ENCODE results near the gene CSPG4. TPM values are rescaled to one million over a fixed set of nuclear protein-coding genes. Genes with fewer than 3 reads are reported as not detected.
"Not testable (repeated sequence)": the region's sequence is repeated elsewhere in the genome, so short reads cannot be mapped to it uniquely, and the experiment has no call there.

The CSPG4 gene
- total RNA-seq, 1 donor from 2014 or later = 7.8 TPM

DNA sequence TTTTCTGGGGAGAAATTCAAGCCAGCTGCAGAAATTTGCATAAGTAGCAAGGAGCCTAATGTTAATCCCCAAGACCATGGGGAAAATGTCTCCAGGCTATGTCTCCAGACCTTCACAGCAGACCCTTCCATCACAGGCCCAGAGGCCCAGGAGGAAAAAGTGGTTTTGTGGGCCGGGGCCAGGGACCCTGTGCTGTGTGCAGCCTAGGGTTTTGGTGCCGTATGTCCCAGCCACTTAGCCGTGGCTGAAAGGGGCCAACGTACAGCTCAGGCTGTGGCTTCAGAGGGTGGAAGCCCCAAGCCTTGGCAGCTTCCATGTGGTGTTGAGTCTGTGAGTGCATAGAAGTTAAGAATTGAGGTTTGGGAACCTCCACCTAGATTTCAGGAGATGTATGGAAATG is 29.7 kb upstream of the CSPG4 start:
- intact Hi-C loops (cut with DNase I); ATAC-seq; DNase-seq (ENCODE audit: missing footprints): not testable (repeated sequence)

DNA sequence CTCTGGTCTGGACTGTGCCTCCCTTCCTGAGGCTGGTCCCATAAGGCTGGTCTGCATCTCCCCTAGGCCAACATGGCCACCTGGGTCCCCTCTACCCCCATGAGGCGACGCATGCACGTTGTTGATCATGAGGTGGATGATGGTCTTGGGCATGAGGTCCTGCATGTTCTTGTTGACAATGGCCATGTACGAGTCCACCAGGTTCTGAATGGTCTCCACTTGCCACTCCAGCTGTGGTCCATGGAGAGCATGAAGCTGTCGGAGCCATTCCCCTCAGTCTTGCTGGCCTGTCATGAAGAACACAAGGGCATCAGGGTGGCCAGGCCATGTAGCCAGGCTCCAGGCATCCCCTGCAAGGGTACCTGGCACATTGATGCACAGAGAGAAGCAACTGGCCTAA is 27.1 kb upstream of the CSPG4 start:
- intact Hi-C loops (cut with DNase I) = no loop called here
- ATAC-seq = no peak
- DNase-seq (ENCODE audit: missing footprints) = no peak

DNA sequence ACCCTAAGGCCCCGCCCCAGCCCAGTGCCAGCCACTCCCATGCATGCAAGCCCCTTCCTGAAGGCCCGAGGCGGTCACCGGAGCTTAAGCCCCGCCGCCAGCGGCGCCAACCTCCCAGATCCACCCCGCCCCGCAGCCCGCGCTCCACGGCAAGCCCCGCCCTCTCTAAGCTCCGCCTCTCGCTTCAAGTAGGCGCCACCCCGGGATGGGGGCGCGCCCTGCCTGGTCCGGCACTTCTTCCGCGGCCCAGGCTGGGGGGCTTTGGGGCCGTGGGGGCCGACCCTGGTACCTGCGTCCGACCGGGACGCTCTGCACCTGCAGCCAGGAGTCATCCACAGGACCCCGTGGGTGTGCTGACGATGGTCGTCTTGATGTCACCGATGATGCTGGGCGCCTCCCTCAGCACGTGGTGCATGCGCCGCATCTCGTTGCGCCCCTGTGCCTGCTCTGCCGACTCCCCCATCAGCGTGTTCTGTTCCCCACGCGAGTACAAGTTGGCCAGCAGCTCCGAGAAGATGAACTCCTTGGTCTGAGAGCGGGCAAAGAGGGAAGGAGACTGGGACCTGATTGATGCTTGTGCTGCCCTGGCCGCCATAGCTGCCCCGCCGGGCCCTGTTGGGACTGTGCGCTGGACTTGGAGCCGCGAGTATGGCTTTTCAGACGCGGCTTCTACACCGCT is 26.1 kb upstream of the CSPG4 start:
- intact Hi-C loops (cut with DNase I) = no loop called here
- ATAC-seq (peak; percentile 99), DNase-seq (ENCODE audit: missing footprints) (peak; percentile 98)

DNA sequence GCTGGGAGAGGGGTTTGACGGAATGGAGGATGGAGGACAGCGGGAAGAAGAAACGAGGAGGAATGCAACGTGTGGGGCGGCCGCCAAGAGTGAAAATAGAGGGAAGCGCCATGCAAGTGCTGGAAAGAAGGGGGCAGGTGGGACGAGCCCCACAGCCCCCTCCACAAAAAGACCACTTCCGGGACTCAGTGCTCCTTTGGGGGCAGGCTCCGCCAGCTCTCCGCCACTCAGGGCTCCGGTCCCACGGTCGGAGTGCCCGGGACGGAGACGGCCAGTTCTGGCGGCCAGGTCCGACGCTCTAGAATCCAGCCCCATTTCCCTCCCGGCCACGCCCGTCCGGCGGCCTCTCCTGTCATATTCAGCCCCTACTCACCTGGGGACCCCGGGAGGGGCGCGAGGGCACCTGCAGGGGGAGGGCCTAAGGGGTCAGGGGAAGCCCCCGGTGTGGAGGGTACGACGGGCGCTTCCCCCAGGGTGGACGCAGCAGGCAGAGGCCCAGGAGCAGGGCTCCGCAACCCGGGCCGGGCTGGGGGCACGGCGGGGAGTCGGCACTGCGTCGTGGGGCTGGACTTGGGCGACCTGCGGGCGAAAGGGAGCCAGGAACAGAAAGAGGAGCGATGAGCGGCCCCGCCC is 25.5 kb upstream of the CSPG4 start:
- DNase-seq (ENCODE audit: missing footprints) = no peak
- intact Hi-C loops (cut with DNase I) = no loop called here
- ATAC-seq = peak; percentile 2

DNA sequence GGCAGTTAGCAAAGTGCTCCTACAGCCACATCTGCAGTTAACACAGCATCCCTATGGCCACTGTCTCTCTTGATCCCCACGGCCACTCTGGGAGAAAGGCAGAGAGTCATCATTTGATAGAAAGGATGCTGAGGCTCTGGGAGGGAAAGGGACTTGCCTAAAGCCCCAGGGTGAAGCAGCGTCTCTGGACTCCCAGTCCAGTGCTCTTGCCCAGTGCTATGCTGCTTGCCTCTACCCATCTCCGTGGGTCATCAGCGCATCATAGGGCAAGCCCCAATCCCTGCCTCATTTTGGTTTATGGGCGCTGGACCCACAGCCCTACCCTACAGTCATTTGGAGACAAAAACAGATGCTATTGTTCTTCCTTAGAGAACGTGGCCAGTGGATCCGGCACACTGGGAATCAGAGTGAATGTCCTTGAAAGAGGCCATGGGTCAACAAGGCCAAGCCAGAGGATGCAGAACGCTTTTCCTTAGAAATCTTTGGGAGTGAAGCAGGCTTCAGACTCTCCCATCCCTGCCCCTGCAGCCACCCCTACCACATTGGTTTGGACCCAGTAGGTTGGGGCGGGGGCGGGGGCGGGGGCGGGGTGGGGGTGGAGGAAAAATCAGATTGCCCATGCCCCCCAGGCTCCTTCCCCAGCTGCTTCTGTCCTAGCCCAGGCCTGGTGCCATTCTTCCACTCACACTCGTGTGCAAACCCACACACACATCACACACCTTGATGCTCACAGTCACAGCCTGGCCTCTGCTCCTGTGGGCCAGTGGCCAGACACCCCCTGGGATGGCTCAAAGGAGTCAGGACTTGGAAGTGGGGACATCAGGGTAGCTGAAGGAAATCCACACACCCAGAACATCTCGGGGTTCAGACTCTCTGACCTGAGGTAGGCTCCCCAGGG is 24.7 kb upstream of the CSPG4 start:
- DNase-seq (ENCODE audit: missing footprints); intact Hi-C loops (cut with DNase I); ATAC-seq: not testable (repeated sequence)

DNA sequence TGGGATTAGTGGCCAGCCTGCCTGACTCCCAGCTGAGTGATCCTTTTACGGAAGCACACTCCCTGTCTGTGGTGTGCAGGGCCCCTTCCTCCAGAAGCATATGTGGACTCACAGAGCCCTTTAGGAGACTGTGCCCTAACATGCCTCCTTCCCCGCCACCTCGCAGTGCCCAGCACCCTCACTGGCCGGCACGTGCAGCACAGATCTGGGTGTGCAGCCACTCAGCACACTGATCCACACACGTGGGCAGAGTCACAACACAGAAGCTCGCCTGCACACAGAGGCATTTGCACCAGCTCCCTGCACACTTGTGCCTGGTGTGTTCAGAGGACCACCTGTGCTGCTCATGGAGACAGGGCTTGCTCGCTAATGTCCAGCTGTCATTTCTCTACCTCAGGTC is 23.6 kb upstream of the CSPG4 start:
- ATAC-seq = no peak
- DNase-seq (ENCODE audit: missing footprints) = no peak
- intact Hi-C loops (cut with DNase I) = no loop called here

DNA sequence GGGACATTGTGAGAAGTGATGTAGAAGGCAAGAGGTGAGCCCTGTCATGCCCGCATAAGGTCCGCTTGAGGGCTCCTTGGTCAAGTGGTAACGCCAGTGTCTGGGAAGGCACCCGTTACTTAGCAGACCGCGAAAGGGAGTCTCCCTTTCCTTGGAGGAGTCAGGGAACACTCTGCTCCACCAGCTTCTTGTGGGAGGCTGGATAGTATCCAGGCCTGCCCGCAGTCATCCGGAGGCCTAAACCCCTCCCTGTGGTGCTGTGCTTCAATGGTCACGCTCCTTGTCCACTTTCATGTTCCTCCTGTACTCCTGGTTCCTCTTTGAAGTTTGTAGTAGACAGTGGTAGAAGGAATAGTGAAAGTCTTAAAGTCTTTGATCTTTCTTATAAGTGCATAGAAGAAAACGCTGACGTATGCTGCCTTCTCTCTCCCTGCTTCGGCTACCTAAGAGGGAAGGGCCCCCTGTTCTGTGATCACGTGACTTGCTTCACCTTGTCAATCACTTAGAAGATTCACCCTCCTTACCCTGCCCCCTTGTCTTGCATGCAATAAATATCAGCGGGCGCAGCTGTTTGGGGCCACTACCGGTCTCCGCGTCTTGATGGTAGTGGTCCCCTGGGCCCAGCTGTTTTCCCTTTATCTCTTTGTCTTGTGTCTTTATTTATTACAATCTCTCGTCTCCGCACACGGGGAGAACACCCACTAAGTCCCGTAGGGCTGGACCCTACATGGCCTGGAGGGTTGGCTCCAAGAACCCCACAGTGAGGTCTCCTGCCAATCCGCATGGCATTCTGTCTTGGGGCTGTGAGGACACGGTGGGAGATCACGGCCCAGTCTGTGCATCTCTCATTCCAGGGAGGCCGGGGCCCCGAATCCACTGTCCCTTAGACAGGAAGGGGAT is 22.5 kb upstream of the CSPG4 start:
- intact Hi-C loops (cut with DNase I) = loop anchor here (5.0 kb wide), 1 partner anchor 38 kb away; no protein-coding TSS in a partner anchor
- DNase-seq (ENCODE audit: missing footprints); ATAC-seq: not testable (repeated sequence)

DNA sequence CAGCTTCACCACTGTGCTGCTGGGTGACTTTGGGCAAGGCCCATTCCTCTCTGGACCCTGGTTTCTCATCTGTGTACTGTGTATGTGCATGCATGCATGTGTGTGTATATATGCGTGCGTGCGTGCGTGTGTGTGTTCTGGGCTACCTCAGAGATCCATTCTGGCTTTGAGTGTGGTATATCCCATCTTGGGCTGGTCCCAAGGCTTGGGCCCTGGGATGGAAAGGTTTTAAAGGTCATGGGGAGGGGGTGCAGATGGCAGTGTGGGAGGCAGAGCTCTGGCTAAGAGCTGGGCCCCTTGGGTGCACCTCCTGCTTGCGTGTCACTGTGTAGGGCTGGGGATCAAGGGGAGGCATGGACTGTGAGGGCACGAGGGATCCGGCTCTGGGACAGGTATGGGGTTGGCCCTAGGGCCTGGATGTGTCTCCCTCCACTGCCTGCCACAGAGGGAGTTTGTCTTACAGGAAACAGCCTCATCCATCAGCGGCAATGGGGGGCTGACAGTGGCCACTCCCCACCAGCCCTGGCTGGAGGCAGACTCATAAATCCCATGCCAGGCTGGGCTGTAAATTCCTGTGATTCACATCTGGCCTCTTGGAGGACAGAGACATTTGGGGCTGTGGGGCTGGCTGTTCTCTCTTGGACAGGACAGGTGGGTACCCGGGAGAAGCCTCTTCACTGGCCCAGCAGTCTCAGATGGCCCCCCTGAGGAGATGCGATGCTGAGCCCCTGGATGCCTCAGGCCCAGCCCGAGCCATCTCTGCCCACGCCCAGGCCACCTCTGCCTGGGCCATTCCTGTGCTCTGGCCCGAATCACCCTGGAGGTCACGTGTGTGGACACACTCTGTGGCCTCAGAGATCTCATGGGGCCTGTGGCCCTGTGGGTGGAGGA is 21.4 kb upstream of the CSPG4 start:
- intact Hi-C loops (cut with DNase I) = loop anchor here (5.0 kb wide), 1 partner anchor 37 kb away; no protein-coding TSS in a partner anchor
- DNase-seq (ENCODE audit: missing footprints) = no peak
- no peak for ATAC-seq

DNA sequence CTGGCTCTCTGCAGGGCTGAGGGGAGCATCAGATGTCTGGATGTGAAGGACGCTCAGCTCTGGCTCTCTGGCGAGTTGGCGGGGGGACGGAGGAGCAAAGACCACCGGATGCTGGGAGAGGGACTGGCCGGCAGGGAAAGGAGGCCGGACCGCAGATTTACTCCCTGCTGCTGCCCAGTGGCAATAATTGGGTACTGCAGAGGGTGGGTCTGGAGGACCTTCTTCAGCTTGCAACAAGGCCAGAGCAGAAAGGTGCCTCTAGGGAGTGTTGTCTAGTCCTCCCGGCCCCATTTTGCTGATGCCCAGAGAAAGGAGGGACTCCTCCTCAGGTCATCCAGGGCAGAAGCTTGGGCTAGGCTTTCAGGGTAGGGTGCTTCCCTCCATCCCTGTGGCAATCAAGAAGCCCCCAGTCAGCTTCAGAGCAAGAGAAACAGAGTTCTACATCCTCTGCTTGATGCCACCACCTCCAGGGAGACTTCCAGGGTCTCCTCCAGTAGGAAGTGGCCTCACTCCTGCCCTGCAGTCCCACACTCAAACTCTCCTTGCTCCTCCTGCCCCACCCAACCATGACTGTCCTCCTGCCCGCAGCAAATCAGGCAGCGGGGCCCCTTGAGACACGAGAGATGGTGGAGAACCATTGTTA is 20.3 kb upstream of the CSPG4 start:
- ATAC-seq (peak; percentile 63), DNase-seq (ENCODE audit: missing footprints) (no peak)
- intact Hi-C loops (cut with DNase I) = loop anchor here (5.0 kb wide), 1 partner anchor 36 kb away; no protein-coding TSS in a partner anchor

DNA sequence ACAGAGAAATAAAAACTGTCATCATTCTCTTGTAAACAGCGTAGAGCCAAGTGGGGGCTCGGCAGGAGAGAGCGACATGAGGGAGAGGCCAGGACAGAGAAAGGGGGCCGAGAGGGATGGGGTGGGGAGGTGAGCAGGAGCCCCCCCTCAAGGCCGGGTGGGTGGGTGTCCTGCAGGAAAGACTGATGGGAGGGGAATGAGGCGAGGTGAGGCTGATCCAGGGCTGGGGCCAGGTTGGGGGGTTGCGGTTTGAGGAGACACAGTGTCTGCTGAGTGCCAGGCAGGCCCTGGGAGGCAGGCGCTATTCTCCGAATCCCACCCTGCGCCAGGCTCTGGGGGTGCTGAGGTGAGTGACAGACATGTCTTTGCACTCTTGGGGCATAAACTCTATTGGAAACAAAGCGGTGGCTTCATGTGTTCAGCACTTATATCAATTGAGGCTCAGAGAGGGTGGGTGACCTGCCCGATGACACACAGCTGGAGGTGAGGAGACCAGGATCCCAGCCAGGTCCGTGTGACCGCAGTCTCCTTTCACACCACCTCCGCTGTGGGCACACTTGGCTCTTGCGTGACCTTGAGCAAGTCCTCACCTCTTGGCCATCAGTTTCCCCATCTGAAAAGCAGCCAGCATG is 19.6 kb upstream of the CSPG4 start:
- intact Hi-C loops (cut with DNase I) = loop anchor here (5.0 kb wide), 1 partner anchor 35 kb away; no protein-coding TSS in a partner anchor
- ATAC-seq (peak; percentile 1), DNase-seq (ENCODE audit: missing footprints) (no peak)

DNA sequence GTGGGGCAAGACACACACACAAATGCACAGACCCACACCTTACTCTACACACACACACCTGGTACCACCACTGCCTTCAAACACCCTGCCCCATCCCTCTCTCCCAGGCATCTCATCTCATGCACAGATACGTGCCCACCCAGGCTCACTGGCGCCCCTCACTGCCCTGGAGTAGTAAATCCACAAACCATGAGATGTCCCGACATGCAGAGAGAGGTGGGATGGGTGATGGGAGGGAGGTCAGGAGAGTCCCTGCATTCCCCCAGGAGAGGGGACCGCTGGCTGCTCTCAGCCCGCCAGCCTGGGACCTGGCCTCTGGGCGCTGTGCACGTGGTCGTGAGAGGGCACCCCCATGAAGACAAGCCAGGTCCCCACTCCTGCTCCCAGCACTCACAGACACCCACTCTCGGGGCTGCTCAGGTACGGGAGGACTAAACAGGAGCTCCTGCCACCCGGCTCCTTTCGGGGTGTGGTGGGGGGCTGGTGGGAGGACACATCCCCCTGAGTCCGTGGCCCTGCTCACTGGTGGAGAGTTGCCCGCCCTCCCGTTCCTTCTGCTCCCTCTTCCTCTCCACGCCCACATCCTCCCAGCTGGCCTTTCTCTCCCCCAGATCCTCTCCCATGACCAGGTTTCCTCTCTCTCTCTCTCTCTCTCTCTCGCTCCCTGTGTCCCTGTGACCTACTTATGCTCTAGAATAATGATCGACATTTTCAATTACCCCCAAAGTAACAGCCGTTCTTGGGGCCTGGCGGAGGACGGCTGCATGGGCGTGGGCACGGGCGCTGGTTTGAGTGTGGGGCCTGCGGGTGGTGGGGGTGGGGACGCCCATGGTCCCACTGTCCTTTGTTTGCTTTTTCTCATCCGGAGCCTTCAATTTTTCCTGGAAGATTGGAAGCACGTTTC is 18.9 kb upstream of the CSPG4 start:
- intact Hi-C loops (cut with DNase I) = loop anchor here (5.0 kb wide), 1 partner anchor 34 kb away; no protein-coding TSS in a partner anchor
- DNase-seq (ENCODE audit: missing footprints) = peak; percentile 82
- ATAC-seq = peak; percentile 74

DNA sequence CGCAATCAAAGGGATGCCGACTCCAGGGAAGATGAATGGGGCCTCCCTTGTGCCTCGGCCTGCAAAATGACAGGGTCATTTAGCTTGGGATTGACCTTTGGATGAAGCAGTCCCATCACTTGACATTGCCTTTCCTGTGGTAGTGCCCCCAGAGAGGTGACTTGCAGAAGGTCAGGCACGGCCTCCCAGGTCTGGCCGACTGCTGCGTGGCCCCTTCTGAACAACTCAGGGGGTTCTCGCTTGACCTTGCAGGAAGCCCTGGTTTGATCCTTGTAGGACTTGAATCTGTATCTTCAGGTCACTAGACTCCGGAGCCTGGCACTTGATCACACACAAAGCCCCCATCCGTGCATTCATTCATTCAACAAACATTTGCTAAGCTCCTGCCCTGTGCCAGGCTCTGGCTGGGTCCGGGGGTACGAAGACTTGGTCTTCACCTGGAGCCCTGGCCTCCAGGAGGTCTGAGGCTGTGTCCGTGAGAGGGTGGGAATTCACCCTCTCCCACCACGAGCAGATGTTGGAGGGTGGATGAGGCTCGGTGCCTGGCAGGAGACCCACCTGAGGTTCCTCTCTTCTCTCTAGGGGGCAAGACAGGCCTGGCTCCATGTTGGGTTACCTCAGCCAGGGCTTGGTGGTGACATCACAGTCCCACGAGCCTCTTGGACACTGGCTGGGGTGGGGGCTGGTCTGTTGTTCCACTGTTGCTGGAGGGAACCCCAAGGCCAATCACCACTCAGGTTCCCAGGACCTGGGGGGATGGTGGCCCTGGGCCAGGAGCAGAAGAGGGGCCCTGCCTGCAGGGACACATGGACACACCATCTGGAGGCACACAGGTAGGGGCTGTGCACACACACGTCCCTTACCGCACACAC is 18.0 kb upstream of the CSPG4 start:
- DNase-seq (ENCODE audit: missing footprints); ATAC-seq: not testable (repeated sequence)
- intact Hi-C loops (cut with DNase I) = loop anchor here (5.0 kb wide), 1 partner anchor 33 kb away; no protein-coding TSS in a partner anchor

DNA sequence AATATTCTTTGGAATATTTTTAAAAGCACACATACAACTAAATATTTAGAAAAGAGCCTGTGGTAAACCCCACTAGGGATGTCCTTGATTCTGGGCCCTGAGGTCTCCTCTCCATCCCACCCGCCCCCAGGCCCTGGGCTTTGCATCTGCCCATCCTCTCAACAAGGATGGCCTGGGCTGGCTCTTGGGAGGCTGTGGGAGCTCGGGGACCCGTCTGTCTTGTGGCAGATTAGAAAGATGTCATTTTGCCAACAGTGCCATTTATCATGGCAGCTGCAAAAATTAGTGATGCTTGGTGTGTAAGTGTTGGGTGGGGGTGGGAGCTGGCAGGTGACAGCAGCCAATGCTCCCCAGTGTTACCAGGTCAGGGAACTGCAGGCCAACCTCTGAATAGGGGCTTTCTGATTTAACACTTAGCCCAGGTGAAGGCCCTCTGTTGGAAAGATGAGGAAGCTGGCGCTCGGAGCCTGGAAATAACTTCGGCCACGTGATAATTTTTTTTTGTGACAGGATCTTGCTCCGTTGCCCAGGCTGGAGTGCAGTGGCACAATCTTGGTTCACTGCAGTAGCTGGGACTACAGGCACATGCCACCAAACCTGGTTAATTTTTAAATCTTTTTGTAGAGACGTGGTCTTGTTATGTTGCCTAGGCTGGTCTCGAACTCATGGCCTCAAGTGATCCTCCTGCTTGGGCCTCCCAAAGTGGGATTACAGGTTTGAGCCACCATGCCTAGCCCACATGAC is 16.9 kb upstream of the CSPG4 start:
- intact Hi-C loops (cut with DNase I) = loop anchor here (5.0 kb wide), 1 partner anchor 32 kb away; no protein-coding TSS in a partner anchor
- DNase-seq (ENCODE audit: missing footprints) (no peak), ATAC-seq (no peak)
